Prostate gland (tissue), 2 donors: ENCODE measurements around the gene C3orf22. TPM values are rescaled to one million over a fixed set of nuclear protein-coding genes. Genes with fewer than 3 reads are reported as not detected.
"Not testable (repeated sequence)": the region's sequence is repeated elsewhere in the genome, so short reads cannot be mapped to it uniquely, and the experiment has no call there.

Source experiments
- DNase-seq: peaks from one replicate; pipeline ENCODE4 v3.0.0-alpha.2; 2019; ENCODE audit warnings: low spot score
- H3K27ac ChIP-seq, 2 donors: fragments of 200-600 bp; sonication (generic); 2 replicates each; pipeline ENCODE4 v1.5.1; 2017 to 2019
- H3K27me3 ChIP-seq: fragments of 200-600 bp; sonication (generic); replicated peaks from 2 replicates; pipeline ENCODE4 v1.5.1; 2019; ENCODE audit not compliant: insufficient read depth
- H3K36me3 ChIP-seq, 2 donors: fragments of 200-600 bp; sonication (generic); 1 replicate in 1 of 2; 2 replicates in 1 of 2; pipeline versions ENCODE4 v1.5.1 to v1.8.1; 2017 to 2019
- H3K4me1 ChIP-seq: fragments of 200-600 bp; sonication (generic); replicated peaks from 2 replicates; pipeline ENCODE4 v1.5.1; 2019
- H3K4me3 ChIP-seq, 2 donors: fragments of 200-600 bp; sonication (generic); 2 replicates each; pipeline ENCODE4 v1.5.1; 2017 to 2019
- H3K9me3 ChIP-seq: fragments of 200-600 bp; sonication (generic); 2 replicates; pipeline ENCODE4 v1.5.1; 2017
- CTCF ChIP-seq, 4 experiments: fragments of 200-600 bp in 2 of 4; fragments of 450-650 bp in 2 of 4; sonication (generic) in 2 of 4; IDR thresholded peaks; 1 replicate in 3 of 4; 2 replicates in 1 of 4; pipeline ENCODE4 v1.5.1; 2016 to 2019; ENCODE audit warnings: antibody characterized with exemption in 4 of 4, mild to moderate bottlenecking in 2 of 4, moderate library complexity in 2 of 4
- POLR2A ChIP-seq: fragments of 450-650 bp; IDR thresholded peaks from one replicate; pipeline ENCODE4 v1.6.1; 2016; ENCODE audit warnings: antibody characterized with exemption, mild to moderate bottlenecking
- POLR2AphosphoS5 ChIP-seq: sonication (generic); formaldehyde crosslinking; IDR thresholded peaks from one replicate; pipeline ENCODE4 v1.6.1; 2017; ENCODE audit warnings: antibody characterized with exemption
- WGBS: methylation state at CpG from one replicate; pipeline ENCODE4 v1.1.5; 2018; 5-methylcytosine and 5-hydroxymethylcytosine counted together
- intact Hi-C: fragments of 100-400 bp; cut with DNase I; formaldehyde crosslinking; loops from one replicate; pipeline ENCODE4 v1.14.2; 2022
- total RNA-seq, 2 donors: library from RNA; depleted of rRNA; stranded (reverse); fragments of >200 nt; gene quantifications; one replicate each; pipeline ENCODE4 v1.1.0, GENCODE V29; 2016

C3orf22 gene
- total RNA-seq, 2 donors from 2014 or later: 4.9 TPM; not detected in 1

GRCh38 chr3:126537116-126537729, 21.5 kb downstream of the C3orf22 start:
- intact Hi-C loops: no loop called here
- Histone ChIP-seq H3K27ac (no peak overlapping the region), H3K4me1 (no peaks in the 10 kb centered on the region), H3K9me3 (no peaks in the 10 kb centered on the region), H3K36me3 (no peaks in the 10 kb centered on the region), H3K4me3 (no peak overlapping the region), H3K27me3 (peaks cover 9% of the 10 kb centered on the region)
- WGBS: 84% methylated on average over 9 of the region's 9 CpGs
- TF ChIP-seq POLR2AphosphoS5 (no peak), CTCF (IDR thresholded peaks at IDR 0.05) (no peak), POLR2A (no peak)
- DNase-seq: no peak

GRCh38 chr3:126536126-126536525, 22.6 kb downstream of the C3orf22 start:
- no peak for TF ChIP-seq POLR2A
- TF ChIP-seq CTCF (IDR thresholded peaks at IDR 0.05): no peak
- TF ChIP-seq POLR2AphosphoS5: no peak
- no peaks in the 10 kb centered on the region for H3K9me3 ChIP-seq
- intact Hi-C loops: no loop called here
- peaks cover under 1% of the 10 kb centered on the region for H3K27me3 ChIP-seq
- H3K27ac ChIP-seq: no peak overlapping the region
- DNase-seq: no peak
- 91% methylated on average over 3 of the region's 3 CpGs for WGBS
- H3K36me3 ChIP-seq: no peaks in the 10 kb centered on the region
- no peaks in the 10 kb centered on the region for H3K4me1 ChIP-seq
- no peak overlapping the region for H3K4me3 ChIP-seq

GRCh38 chr3:126535636-126536035, 23.1 kb downstream of the C3orf22 start:
- Histone ChIP-seq H3K9me3 (no peaks in the 10 kb centered on the region), H3K4me1 (peaks cover 4% of the 10 kb centered on the region), H3K27me3 (no peaks in the 10 kb centered on the region), H3K27ac (no peak overlapping the region), H3K4me3 (no peak overlapping the region), H3K36me3 (no peaks in the 10 kb centered on the region)
- intact Hi-C loops: no loop called here
- DNase-seq: no peak
- no peak for TF ChIP-seq POLR2A
- TF ChIP-seq CTCF (IDR thresholded peaks at IDR 0.05): no peak
- TF ChIP-seq POLR2AphosphoS5: no peak

GRCh38 chr3:126534716-126535115, 24.0 kb downstream of the C3orf22 start:
- H3K4me3 ChIP-seq, H3K27me3 ChIP-seq, H3K4me1 ChIP-seq, H3K9me3 ChIP-seq, H3K27ac ChIP-seq, H3K36me3 ChIP-seq, intact Hi-C loops, DNase-seq: not testable (repeated sequence)
- WGBS: 84% methylated on average over 5 of the region's 7 CpGs

GRCh38 chr3:126533506-126533905, 25.2 kb downstream of the C3orf22 start:
- TF ChIP-seq POLR2A: no peak
- TF ChIP-seq POLR2AphosphoS5: no peak
- TF ChIP-seq CTCF (IDR thresholded peaks at IDR 0.05): no peak
- no peak for DNase-seq
- intact Hi-C loops: no loop called here
- peaks cover 4% of the 10 kb centered on the region for H3K4me1 ChIP-seq
- no peaks in the 10 kb centered on the region for H3K27me3 ChIP-seq
- H3K4me3 ChIP-seq: no peak overlapping the region
- H3K9me3 ChIP-seq: no peaks in the 10 kb centered on the region
- no peaks in the 10 kb centered on the region for H3K36me3 ChIP-seq
- H3K27ac ChIP-seq: no peak overlapping the region
